ENCODE results near the gene GABRG3.
"Not testable (repeated sequence)": the region's sequence is repeated elsewhere in the genome, so short reads cannot be mapped to it uniquely, and the experiment has no call there.

The GABRG3 gene

DNA sequence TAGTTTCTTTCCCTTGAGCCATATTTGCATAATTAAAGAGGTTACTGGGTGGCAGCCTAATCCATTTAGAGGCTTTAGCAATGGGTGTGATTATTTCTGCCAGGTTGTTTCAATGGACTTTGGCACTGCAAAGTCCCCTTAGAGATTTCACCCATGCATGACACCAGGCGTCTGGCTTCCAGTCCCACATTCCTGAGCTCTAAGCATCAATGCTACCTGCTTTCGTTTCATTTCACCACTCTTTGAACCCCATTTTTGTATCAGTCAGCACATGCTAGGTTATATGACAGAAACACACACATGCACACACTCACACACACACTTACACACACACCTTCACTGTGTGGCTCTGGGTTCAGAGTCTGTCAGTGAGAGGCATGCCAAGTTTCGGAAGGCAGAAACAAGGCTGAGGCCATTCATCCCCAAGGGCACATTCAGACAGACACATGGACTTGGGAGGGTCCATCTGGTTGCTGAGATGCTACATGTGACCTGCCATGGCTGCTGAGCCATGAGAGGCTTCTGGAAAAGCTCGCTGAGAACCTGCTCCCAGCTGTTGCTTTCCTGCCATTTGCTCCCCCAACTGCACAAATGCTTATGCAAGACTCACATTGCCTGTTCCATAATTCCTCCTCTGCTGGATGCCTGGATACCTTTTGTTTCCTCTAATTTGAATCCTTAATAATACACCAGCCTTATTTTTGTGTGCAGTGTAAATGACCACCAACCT is 354.1 kb downstream of the GABRG3 start:
- H3K4me3 ChIP-seq (ENCODE audit: low read depth, low read length): no peak overlapping the region

- H3K4me3 ChIP-seq (ENCODE audit: low read depth, low read length): no peak overlapping the region
These were observed 356.6 kb downstream of the GABRG3 start for GRCh38 chr15:27327467-27328025.

DNA sequence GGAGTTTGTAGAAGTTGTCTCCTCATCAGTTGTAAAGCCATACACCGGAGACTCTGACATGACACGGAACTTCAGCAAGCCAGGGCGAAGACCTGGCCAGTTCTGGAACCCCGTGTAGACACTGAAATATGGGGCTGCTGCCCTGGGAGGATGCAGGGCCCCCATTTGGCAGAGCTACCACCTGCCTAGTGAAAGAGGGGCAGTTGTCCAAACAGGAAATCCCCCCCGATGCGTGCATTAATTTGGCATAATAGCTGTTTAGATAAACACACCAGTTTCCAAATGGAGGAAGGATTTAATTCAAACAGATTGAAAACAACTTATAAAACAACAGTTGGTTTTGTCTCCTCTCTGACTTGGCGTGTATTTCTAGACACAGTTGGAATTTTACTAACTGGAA is 357.2 kb downstream of the GABRG3 start:
- H3K4me3 ChIP-seq (ENCODE audit: low read depth, low read length): no peak overlapping the region

DNA sequence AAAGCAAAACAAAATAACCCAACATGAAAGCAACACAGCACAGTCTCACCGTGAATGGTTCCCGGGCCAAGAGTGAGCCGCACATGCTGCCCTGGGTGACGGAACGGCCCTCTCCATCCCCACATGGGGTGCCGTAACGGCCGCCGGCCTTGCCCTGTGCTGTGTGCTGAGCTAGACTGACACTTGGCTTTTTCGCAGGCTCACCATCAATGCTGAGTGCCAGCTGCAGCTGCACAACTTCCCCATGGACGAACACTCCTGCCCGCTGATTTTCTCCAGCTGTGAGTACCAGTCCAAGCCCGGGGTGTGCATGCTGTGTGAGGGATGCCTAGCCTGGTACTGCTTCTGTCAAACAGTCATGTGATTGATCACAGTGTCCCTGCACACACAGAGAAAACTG is 357.6 kb downstream of the GABRG3 start:
- no peak overlapping the region for H3K4me3 ChIP-seq (ENCODE audit: low read depth, low read length)

- no peak overlapping the region for H3K4me3 ChIP-seq (ENCODE audit: low read depth, low read length)
These were observed 359.3 kb downstream of the GABRG3 start for GRCh38 chr15:27330326-27330725.

- H3K4me3 ChIP-seq (ENCODE audit: low read depth, low read length): no peak overlapping the region
These were observed 365.7 kb downstream of the GABRG3 start for GRCh38 chr15:27336676-27337075.

GRCh38 chr15:27339138-27339537 is 368.2 kb downstream of the GABRG3 start:
- no peak overlapping the region for H3K4me3 ChIP-seq (ENCODE audit: low read depth, low read length)

- H3K4me3 ChIP-seq (ENCODE audit: low read depth, low read length): no peak overlapping the region
These were observed 370.9 kb downstream of the GABRG3 start for GRCh38 chr15:27341780-27342343.

GRCh38 chr15:27342991-27343390 is 372.0 kb downstream of the GABRG3 start:
- H3K4me3 ChIP-seq (ENCODE audit: low read depth, low read length): no peak overlapping the region

DNA sequence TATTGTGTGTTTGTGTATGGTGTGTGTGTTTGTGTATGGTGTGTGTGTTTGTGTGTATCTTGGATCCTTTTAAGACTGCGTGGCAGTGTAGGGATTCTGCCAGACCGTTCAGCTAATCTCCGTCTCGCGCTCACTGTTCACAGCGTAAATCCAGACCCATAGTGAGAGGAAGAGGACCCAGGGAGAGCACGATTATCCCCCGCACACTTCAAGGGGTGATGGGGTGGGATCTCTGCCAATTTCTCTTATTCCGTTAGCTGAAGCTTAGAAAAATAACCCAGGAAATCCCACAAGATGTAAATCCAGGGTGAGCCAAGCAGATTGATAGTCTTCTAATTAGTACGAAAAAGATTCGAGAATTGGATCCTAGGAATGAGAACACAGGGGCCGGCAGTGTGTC is 381.2 kb downstream of the GABRG3 start:
- no peak overlapping the region for H3K4me3 ChIP-seq (ENCODE audit: low read depth, low read length)

DNA sequence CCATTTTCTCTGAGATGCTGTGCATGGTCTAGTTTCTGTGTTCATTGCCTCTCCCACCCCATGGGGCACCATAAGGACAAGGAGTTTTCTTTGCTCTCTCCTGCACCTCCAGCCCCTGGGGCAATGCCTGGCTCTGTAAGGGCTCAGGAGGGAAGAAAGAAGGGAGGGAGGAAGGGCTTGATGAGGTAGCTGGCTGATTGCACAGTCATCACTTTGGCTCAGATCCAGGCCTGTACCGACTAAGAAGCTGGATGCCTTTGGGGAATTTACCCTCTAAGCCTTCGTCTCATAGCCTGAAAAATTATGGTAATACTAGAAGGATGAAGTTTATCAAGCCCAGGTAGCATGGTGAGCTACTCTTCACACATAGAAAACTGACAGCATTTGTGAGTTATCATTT is 382.9 kb downstream of the GABRG3 start:
- no peak overlapping the region for H3K4me3 ChIP-seq (ENCODE audit: low read depth, low read length)

DNA sequence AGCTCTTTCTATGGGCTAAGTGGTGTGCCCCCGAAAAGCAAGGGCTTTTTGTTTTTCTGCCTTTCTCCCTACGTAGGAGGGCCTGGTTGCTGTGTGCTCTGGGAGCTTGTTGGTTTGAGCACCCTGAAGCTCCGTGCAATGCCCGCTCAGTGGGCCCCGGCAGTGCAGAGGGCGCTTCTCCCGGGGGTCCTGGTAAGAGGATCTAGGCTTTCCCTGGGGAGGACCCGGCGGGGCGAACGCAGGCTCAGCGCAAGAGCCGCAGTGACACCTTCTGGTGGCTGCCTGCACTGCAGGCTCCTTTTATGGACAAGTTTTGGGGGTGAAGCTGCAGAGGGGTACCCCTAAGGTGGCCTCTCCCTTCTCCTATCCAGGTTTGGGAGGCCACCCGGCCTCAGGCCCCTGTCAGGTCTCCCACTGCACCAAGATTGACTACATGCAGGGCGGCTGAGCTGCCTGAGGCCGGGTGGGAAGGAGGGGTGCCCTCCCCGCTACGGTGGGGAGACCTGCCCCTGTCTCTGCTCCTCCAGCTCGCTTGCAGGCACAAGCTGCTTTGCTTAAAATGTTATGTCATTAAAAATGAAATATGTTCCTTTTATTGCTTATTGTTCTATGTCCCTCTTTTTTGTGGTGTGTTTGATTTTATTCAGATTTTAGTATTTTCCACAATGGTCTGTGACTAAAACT is 387.9 kb downstream of the GABRG3 start:
- no peak overlapping the region for H3K4me3 ChIP-seq (ENCODE audit: low read depth, low read length)

- H3K4me3 ChIP-seq (ENCODE audit: low read depth, low read length): no peak overlapping the region
These were observed 388.6 kb downstream of the GABRG3 start for GRCh38 chr15:27359586-27359985.

DNA sequence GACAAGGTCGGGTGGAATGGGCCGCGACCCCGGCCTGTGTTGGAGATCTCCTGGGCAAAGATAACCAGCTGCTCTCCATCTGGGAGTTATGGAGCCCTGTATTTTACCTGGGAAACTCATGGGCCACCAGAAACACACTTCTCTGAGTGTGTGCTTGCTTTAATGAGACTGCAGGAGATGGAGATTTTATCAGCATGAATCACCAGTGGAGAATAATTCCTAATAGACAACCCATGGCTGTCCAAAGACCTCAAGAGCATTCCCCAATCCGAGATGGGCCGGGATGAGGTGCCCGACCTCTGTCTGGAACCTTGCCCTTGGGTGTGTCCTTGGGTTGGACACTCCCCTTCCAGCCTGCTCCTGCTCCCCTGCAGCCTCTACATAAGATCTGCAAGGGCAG is 389.3 kb downstream of the GABRG3 start:
- H3K4me3 ChIP-seq (ENCODE audit: low read depth, low read length): no peak overlapping the region

- H3K4me3 ChIP-seq (ENCODE audit: low read depth, low read length): no peak overlapping the region
These were observed 390.5 kb downstream of the GABRG3 start for GRCh38 chr15:27361438-27361837.

DNA sequence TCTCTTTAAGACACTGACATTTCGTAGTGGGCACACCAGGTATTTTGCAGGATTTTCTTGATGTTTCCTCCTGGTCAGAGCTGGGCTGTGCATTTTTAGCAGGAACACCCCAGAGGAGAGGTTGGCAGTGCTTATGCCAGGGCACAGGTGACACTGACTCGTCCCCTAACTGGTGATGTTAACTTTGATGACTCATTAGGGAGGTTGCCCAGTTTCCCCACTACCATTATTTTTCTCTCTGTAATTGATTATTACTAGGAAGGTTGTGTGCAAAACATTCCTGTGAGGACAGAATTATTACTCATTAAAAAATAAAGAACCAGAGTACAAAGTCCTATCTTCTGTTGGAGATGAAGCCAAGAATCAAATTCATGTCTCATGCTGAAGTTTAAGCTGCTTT is 394.5 kb downstream of the GABRG3 start:
- H3K4me3 ChIP-seq (ENCODE audit: low read depth, low read length): no peak overlapping the region

- H3K4me3 ChIP-seq (ENCODE audit: low read depth, low read length): not testable (repeated sequence)
These were observed 406.4 kb downstream of the GABRG3 start for GRCh38 chr15:27377391-27377790.

DNA sequence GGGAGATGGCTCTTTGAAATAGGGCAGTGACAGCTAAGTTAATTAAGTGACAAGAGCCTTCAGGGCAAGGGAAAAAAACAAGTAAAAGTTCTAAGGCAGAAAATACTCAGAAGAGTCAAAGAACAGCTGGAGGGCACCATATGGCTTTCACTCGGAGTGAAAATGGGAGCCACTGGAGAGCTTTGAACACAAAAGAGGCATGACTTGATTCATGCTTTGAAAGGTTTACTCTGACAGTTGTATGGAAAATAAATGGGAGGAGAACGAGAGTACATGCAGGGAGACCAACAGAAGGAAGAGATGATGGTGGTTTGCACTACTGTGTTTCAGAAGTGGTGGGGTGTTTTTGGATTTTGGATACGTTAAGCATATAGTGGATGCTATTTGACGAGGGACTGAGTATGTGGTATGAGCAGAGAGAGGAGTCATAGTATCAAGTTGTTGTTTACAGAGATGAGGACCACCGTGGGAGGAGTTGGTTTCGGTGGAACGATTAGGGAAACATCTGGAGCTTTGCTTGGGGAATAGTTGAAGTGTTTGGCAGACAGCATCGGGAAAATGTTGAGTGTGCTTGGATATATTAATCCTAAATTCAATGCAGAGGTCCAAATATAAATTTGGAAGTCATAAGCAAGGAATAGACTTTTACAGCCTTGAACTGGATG is 411.5 kb downstream of the GABRG3 start:
- H3K4me3 ChIP-seq (ENCODE audit: low read depth, low read length): no peak overlapping the region

DNA sequence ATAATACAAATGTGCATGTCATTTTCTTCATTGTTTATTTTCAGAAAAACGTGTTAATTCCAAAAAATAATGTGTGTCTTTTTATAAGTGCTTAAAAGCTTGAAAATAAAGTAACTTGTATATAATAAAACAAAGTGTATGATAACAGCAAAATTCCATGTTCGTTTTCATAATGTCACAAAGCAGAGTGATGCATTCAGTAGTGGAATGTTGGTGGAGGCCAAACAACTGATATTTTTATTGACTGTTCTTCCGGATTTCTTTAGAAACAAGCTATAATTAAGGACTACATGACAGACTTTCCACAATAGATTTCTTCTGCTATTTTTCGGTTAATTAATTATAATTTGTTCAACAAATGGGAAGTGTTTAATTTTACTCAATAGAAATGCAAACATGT is 412.7 kb downstream of the GABRG3 start:
- no peak overlapping the region for H3K4me3 ChIP-seq (ENCODE audit: low read depth, low read length)

DNA sequence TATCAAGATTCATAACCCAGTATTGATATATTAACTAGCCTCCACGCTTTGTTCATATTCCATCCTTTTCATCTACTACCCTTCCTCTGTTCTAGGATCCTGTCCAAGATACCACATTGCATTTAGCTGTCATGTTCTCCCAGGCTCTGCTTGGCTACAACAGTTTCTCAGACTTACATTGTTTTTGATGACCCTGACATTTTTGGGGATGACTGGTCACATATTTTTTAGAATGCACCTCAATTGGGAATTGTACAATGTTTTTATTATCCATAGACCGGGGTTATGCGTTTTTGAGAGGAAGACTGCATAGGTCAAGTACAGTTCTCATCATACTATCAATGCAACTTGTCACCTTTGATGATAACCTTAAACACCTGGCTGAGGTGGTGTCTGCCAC is 421.2 kb downstream of the GABRG3 start:
- no peak overlapping the region for H3K4me3 ChIP-seq (ENCODE audit: low read depth, low read length)

DNA sequence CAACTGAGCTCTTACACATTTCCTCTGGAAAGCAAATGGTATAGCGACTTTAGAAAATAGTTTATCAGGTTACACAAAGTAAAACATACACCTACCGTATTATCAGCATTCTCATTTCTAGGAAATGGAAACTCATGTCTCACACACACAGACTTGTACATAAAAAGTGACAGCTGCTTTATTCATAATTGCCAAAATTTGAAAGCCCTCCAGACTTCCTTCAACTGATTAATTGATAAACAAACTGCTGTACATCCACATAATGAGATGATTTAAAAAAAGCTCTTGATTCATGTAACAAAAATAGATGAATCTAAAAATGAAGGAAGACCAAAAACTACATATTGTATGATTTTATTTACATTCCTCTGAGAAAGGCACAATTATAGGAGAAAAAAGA is 425.5 kb downstream of the GABRG3 start:
- H3K4me3 ChIP-seq (ENCODE audit: low read depth, low read length): no peak overlapping the region

- no peak overlapping the region for H3K4me3 ChIP-seq (ENCODE audit: low read depth, low read length)
These were observed 426.0 kb downstream of the GABRG3 start for GRCh38 chr15:27396996-27397395.
